GM23338 (cell line): ENCODE results near the gene BPIFA2.

Experiments used
- EZH2 ChIP-seq: fragments of 200-600 bp; sonication (generic); IDR thresholded peaks from one replicate; pipeline ENCODE4 v1.8.0; 2017; ENCODE audit warnings: antibody characterized with exemption, mild to moderate bottlenecking, low read depth; ENCODE audit not compliant: unreplicated experiment
- POLR2AphosphoS5 ChIP-seq: IDR thresholded peaks from 2 replicates; pipeline ENCODE4 v1.6.1; 2016; ENCODE audit warnings: antibody characterized with exemption, low read depth
- TF ChIP-seq, protein P1 (sequence below), 2 experiments: fragments of 200-600 bp in 1 of 2; sonication (generic) in 1 of 2; conservative IDR thresholded peaks; 2 replicates each; pipeline versions ENCODE4 v1.5.1 to v1.6.1; 2016 to 2017; ENCODE audit warnings: antibody characterized with exemption in 2 of 2, low read depth in 2 of 2, mild to moderate bottlenecking in 2 of 2, moderate library complexity in 1 of 2

DNA sequence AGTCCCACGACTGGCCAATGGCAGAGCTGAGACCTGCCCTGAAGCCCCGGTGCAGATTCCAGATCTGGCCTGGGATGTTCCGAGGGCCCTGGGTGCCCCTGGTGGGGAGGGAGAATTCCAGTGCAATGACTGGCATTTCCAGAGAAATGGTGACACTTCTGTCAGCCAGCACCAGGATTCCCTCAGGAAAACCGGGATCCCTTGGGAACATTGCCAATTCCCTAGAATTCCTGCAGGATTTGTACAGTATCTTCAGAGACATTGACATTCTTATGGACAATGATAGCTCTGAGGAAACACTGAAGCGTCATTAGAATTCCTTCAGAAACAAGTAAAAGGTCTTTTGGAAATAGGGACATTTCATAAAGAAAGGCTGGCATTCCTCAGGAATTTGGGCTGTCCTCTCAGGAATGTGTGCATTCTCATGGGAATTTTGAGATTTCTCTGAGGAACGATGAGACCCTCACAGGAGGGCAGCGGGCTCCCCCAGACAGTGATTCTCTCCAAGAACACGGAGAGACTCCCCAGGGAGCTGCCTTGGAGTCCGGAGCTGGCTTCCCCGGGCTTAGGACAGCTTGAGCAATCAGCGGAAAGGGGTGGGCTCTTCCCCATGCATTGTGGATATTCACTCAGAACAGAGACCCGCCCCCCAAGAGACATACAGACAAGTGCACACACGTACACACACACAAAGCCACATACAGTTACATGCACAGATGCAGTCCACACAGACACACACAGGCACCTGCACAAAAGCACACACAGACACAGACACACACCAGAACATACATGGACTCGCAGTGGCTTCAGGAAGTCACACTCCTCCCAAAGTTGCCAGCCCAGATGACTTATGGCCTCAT is 35.2 kb upstream of the BPIFA2 start:
- TF ChIP-seq, protein P1, sequence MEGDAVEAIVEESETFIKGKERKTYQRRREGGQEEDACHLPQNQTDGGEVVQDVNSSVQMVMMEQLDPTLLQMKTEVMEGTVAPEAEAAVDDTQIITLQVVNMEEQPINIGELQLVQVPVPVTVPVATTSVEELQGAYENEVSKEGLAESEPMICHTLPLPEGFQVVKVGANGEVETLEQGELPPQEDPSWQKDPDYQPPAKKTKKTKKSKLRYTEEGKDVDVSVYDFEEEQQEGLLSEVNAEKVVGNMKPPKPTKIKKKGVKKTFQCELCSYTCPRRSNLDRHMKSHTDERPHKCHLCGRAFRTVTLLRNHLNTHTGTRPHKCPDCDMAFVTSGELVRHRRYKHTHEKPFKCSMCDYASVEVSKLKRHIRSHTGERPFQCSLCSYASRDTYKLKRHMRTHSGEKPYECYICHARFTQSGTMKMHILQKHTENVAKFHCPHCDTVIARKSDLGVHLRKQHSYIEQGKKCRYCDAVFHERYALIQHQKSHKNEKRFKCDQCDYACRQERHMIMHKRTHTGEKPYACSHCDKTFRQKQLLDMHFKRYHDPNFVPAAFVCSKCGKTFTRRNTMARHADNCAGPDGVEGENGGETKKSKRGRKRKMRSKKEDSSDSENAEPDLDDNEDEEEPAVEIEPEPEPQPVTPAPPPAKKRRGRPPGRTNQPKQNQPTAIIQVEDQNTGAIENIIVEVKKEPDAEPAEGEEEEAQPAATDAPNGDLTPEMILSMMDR (conservative IDR thresholded peaks at IDR 0.05; ENCODE audit: low read depth in 2 of 2), result no peak
- TF ChIP-seq EZH2 (no peak), POLR2AphosphoS5 (no peak)
